Activated naive CD4-positive, alpha-beta T cell treated with anti-CD3 and anti-CD28 coated beads, Interleukin-2, amount 50 U/mL, for 24 hours (primary cell): ENCODE data around the gene SLC25A34.

ENCODE experiments used
- H3K27ac Mint-ChIP-seq: one replicate; pipeline ENCODE4 v1.8.0; 2021; ENCODE audit warnings: mild to moderate bottlenecking, mixed read lengths
- H3K27me3 Mint-ChIP-seq: one replicate; pipeline ENCODE4 v1.8.0; 2021; ENCODE audit warnings: mixed read lengths
- H3K36me3 Mint-ChIP-seq: one replicate; pipeline ENCODE4 v1.8.0; 2021; ENCODE audit warnings: mixed read lengths
- H3K4me1 Mint-ChIP-seq: one replicate; pipeline ENCODE4 v1.8.0; 2021; ENCODE audit warnings: mixed read lengths
- H3K4me3 Mint-ChIP-seq: one replicate; pipeline ENCODE4 v1.8.0; 2021; ENCODE audit warnings: mild to moderate bottlenecking, mixed read lengths
- H3K9me3 Mint-ChIP-seq: one replicate; pipeline ENCODE4 v1.8.0; 2021; ENCODE audit warnings: mixed read lengths

The SLC25A34 gene

GRCh38 chr1:15724949-15725880, 10.8 kb upstream of the SLC25A34 start:
- no peak overlapping the region for H3K27ac Mint-ChIP-seq
- H3K4me1 Mint-ChIP-seq: no peaks in the 10 kb centered on the region
- H3K36me3 Mint-ChIP-seq: peaks cover 4% of the 10 kb centered on the region
- H3K9me3 Mint-ChIP-seq: no peaks in the 10 kb centered on the region
- H3K27me3 Mint-ChIP-seq: no peaks in the 10 kb centered on the region
- H3K4me3 Mint-ChIP-seq: no peak overlapping the region

GRCh38 chr1:15726508-15726907, 9.6 kb upstream of the SLC25A34 start:
- no peaks in the 10 kb centered on the region for H3K27me3 Mint-ChIP-seq
- no peaks in the 10 kb centered on the region for H3K9me3 Mint-ChIP-seq
- H3K36me3 Mint-ChIP-seq: peaks cover 4% of the 10 kb centered on the region
- no peaks in the 10 kb centered on the region for H3K4me1 Mint-ChIP-seq
- no peak overlapping the region for H3K4me3 Mint-ChIP-seq
- H3K27ac Mint-ChIP-seq: no peak overlapping the region

GRCh38 chr1:15727021-15727420, 9.0 kb upstream of the SLC25A34 start:
- Mint-ChIP-seq H3K36me3 (peaks cover 4% of the 10 kb centered on the region), H3K27me3 (no peaks in the 10 kb centered on the region), H3K9me3 (no peaks in the 10 kb centered on the region), H3K27ac (no peak overlapping the region), H3K4me3 (no peak overlapping the region), H3K4me1 (no peaks in the 10 kb centered on the region)

GRCh38 chr1:15727424-15727823, 8.6 kb upstream of the SLC25A34 start:
- Mint-ChIP-seq H3K27me3 (no peaks in the 10 kb centered on the region), H3K4me3 (no peak overlapping the region), H3K9me3 (no peaks in the 10 kb centered on the region), H3K36me3 (peaks cover 4% of the 10 kb centered on the region), H3K27ac (no peak overlapping the region), H3K4me1 (no peaks in the 10 kb centered on the region)

- H3K4me3 Mint-ChIP-seq: no peak overlapping the region
- no peaks in the 10 kb centered on the region for H3K9me3 Mint-ChIP-seq
- H3K36me3 Mint-ChIP-seq: peaks cover 1% of the 10 kb centered on the region
- H3K27ac Mint-ChIP-seq: peak overlapping the region; percentile 30
- H3K4me1 Mint-ChIP-seq: no peaks in the 10 kb centered on the region
- H3K27me3 Mint-ChIP-seq: no peaks in the 10 kb centered on the region
Observed at GRCh38 chr1:15727866-15728534, 8.1 kb upstream of the SLC25A34 start.

GRCh38 chr1:15728937-15729657, 7.0 kb upstream of the SLC25A34 start:
- no peaks in the 10 kb centered on the region for H3K9me3 Mint-ChIP-seq
- no peak overlapping the region for H3K4me3 Mint-ChIP-seq
- peak overlapping the region; percentile 68 for H3K27ac Mint-ChIP-seq
- no peaks in the 10 kb centered on the region for H3K27me3 Mint-ChIP-seq
- H3K36me3 Mint-ChIP-seq: peaks cover 1% of the 10 kb centered on the region
- no peaks in the 10 kb centered on the region for H3K4me1 Mint-ChIP-seq

- no peak overlapping the region for H3K4me3 Mint-ChIP-seq
- no peak overlapping the region for H3K27ac Mint-ChIP-seq
- H3K9me3 Mint-ChIP-seq: no peaks in the 10 kb centered on the region
- peaks cover 1% of the 10 kb centered on the region for H3K36me3 Mint-ChIP-seq
- H3K27me3 Mint-ChIP-seq: no peaks in the 10 kb centered on the region
- no peaks in the 10 kb centered on the region for H3K4me1 Mint-ChIP-seq
Observed at GRCh38 chr1:15730423-15730822, 5.6 kb upstream of the SLC25A34 start.

- H3K27ac Mint-ChIP-seq: no peak overlapping the region
- H3K36me3 Mint-ChIP-seq: peaks cover 1% of the 10 kb centered on the region
- no peaks in the 10 kb centered on the region for H3K9me3 Mint-ChIP-seq
- no peak overlapping the region for H3K4me3 Mint-ChIP-seq
- no peaks in the 10 kb centered on the region for H3K27me3 Mint-ChIP-seq
- H3K4me1 Mint-ChIP-seq: no peaks in the 10 kb centered on the region
Observed at GRCh38 chr1:15730936-15731335, 5.1 kb upstream of the SLC25A34 start.

GRCh38 chr1:15731735-15732685, 4.0 kb upstream of the SLC25A34 start:
- Mint-ChIP-seq H3K4me1 (no peaks in the 10 kb centered on the region), H3K9me3 (no peaks in the 10 kb centered on the region), H3K27ac (no peak overlapping the region), H3K4me3 (no peak overlapping the region), H3K27me3 (no peaks in the 10 kb centered on the region), H3K36me3 (peaks cover 1% of the 10 kb centered on the region)

GRCh38 chr1:15732686-15733081, 3.4 kb upstream of the SLC25A34 start:
- Mint-ChIP-seq H3K9me3 (no peaks in the 10 kb centered on the region), H3K36me3 (no peaks in the 10 kb centered on the region), H3K27ac (no peak overlapping the region), H3K4me3 (no peak overlapping the region), H3K27me3 (no peaks in the 10 kb centered on the region), H3K4me1 (no peaks in the 10 kb centered on the region)

- H3K9me3 Mint-ChIP-seq: no peaks in the 10 kb centered on the region
- H3K27me3 Mint-ChIP-seq: no peaks in the 10 kb centered on the region
- no peak overlapping the region for H3K27ac Mint-ChIP-seq
- no peak overlapping the region for H3K4me3 Mint-ChIP-seq
- no peaks in the 10 kb centered on the region for H3K4me1 Mint-ChIP-seq
- no peaks in the 10 kb centered on the region for H3K36me3 Mint-ChIP-seq
Observed at GRCh38 chr1:15733218-15733725, 2.8 kb upstream of the SLC25A34 start.

- H3K9me3 Mint-ChIP-seq: no peaks in the 10 kb centered on the region
- no peak overlapping the region for H3K27ac Mint-ChIP-seq
- H3K4me1 Mint-ChIP-seq: no peaks in the 10 kb centered on the region
- H3K27me3 Mint-ChIP-seq: no peaks in the 10 kb centered on the region
- H3K36me3 Mint-ChIP-seq: no peaks in the 10 kb centered on the region
- no peak overlapping the region for H3K4me3 Mint-ChIP-seq
Observed at GRCh38 chr1:15733726-15734226, 2.3 kb upstream of the SLC25A34 start.

GRCh38 chr1:15734296-15734695, 1.8 kb upstream of the SLC25A34 start:
- Mint-ChIP-seq H3K27ac (peak overlapping the region; percentile 30), H3K36me3 (no peaks in the 10 kb centered on the region), H3K9me3 (no peaks in the 10 kb centered on the region), H3K4me3 (no peak overlapping the region), H3K27me3 (no peaks in the 10 kb centered on the region), H3K4me1 (no peaks in the 10 kb centered on the region)

- no peaks in the 10 kb centered on the region for H3K36me3 Mint-ChIP-seq
- no peaks in the 10 kb centered on the region for H3K9me3 Mint-ChIP-seq
- no peak overlapping the region for H3K27ac Mint-ChIP-seq
- no peak overlapping the region for H3K4me3 Mint-ChIP-seq
- no peaks in the 10 kb centered on the region for H3K4me1 Mint-ChIP-seq
- H3K27me3 Mint-ChIP-seq: no peaks in the 10 kb centered on the region
Observed at GRCh38 chr1:15734901-15735300, 1.2 kb upstream of the SLC25A34 start.
